HG02870 (cell line): ENCODE results near the gene CCDC71.

Experiments
- ATAC-seq: cut with Tn5 transposase; IDR thresholded peaks from one replicate; pipeline ENCODE4 v1.9.1; 2021; ENCODE audit warnings: mild to moderate bottlenecking, moderate library complexity; ENCODE audit not compliant: unreplicated experiment

CCDC71 gene

GRCh38 chr3:49165771-49166751 lies at the start of gene CCDC71:
Gene CCDC71, minus strand, starts transcription at chr3:49166331. Its CDS starts 2,123 bp downstream, at chr3:49164208.
- ATAC-seq = no peak

- ATAC-seq = no peak
Measured at GRCh38 chr3:49213998-49214397, 47.9 kb upstream of the CCDC71 start.

GRCh38 chr3:49213541-49213943 lies 47.4 kb upstream of the CCDC71 start:
- no peak for ATAC-seq

- no peak for ATAC-seq
Measured at GRCh38 chr3:49199900-49200281, 33.8 kb upstream of the CCDC71 start.

GRCh38 chr3:49199239-49199899 lies 33.2 kb upstream of the CCDC71 start:
- no peak for ATAC-seq

- ATAC-seq = no peak
Measured at GRCh38 chr3:49198611-49199230, 32.6 kb upstream of the CCDC71 start.

GRCh38 chr3:49198161-49198560 lies 32.0 kb upstream of the CCDC71 start:
- ATAC-seq = no peak

GRCh38 chr3:49191741-49192140 lies 25.6 kb upstream of the CCDC71 start:
- ATAC-seq = no peak

GRCh38 chr3:49183873-49184272 lies 17.7 kb upstream of the CCDC71 start:
- no peak for ATAC-seq

- ATAC-seq = no peak
Measured at GRCh38 chr3:49182682-49183081, 16.6 kb upstream of the CCDC71 start.

GRCh38 chr3:49181351-49181750 lies 15.2 kb upstream of the CCDC71 start:
- ATAC-seq = no peak

GRCh38 chr3:49180116-49180515 lies 14.0 kb upstream of the CCDC71 start:
- ATAC-seq = no peak

GRCh38 chr3:49177073-49177472 lies 10.9 kb upstream of the CCDC71 start:
- no peak for ATAC-seq

GRCh38 chr3:49175530-49175929 lies 9.4 kb upstream of the CCDC71 start:
- no peak for ATAC-seq

GRCh38 chr3:49174397-49174985 lies 8.4 kb upstream of the CCDC71 start:
- ATAC-seq = no peak

GRCh38 chr3:49173792-49174170 lies 7.7 kb upstream of the CCDC71 start:
- ATAC-seq = no peak

- no peak for ATAC-seq
Measured at GRCh38 chr3:49173116-49173791, 7.1 kb upstream of the CCDC71 start.

- no peak for ATAC-seq
Measured at GRCh38 chr3:49172551-49173041, 6.5 kb upstream of the CCDC71 start.

- no peak for ATAC-seq
Measured at GRCh38 chr3:49171775-49172500, 5.8 kb upstream of the CCDC71 start.
